Measurements from ENCODE around the gene DUOXA2.
A peak's percentile ranks its signal among the peaks of the same experiment; 100 is the strongest.

Gene DUOXA2

DNA sequence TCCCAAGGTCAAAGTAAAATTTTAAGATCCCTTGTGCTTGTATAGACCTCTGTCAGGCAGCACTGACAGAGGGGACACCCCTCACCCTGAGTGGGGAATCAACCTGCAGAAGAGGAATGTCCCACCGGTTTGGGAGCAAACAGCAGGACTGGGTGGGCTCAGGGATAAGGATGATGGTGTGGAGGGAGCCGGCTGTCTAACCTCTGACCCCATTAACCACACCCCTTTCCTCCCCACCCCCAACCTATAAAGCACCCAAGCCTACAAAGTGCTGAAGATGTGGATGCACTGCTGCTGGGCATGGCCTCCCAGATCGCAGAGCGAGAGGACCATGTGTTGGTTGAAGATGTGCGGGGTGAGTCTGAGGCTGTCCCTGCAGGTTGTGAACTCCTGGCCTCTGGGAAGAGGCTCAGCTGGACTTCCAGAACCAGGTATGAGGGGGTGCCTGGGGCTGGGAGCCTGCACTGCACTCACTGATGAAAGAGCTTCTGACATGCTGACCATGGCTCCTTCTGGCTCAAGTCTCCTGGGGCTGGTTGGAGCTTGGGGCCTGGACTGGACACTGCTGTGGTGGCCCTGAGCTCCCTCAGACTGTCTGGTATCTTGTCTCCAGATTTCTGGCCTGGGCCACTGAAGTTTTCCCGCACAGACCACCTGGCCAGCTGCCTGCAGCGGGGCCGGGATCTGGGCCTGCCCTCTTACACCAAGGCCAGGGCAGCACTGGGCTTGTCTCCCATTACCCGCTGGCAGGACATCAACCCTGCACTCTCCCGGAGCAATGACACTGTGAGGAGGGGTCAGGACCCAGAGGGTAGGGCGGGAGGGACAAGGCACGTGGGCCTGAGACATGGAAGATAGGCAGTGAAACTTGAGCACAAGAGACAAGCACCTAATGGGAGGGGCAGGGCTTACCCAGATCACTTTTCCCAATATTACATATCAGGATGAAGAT lies 25.0 kb downstream of the DUOXA2 start:
- DNase-seq: no peak

DNA sequence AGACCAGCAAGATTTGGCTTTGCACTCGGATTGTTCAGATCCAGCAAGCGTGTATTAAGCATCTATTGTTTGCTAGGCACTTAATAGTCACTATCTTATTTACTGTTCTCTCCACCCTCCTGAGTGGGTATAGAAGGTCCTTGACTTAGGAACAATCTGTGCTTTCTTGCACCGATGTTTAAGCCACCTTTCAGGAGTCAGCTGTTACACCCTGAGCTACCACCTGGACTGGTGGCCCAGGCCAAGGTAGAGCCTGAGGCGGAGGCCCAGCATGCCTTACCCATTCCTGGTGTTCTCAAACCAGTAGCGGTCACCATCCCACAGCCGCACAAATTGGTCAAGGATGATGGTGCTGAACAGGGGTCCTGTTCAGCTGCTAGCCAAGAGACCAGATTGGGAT lies 25.6 kb downstream of the DUOXA2 start:
- DNase-seq: no peak

DNA sequence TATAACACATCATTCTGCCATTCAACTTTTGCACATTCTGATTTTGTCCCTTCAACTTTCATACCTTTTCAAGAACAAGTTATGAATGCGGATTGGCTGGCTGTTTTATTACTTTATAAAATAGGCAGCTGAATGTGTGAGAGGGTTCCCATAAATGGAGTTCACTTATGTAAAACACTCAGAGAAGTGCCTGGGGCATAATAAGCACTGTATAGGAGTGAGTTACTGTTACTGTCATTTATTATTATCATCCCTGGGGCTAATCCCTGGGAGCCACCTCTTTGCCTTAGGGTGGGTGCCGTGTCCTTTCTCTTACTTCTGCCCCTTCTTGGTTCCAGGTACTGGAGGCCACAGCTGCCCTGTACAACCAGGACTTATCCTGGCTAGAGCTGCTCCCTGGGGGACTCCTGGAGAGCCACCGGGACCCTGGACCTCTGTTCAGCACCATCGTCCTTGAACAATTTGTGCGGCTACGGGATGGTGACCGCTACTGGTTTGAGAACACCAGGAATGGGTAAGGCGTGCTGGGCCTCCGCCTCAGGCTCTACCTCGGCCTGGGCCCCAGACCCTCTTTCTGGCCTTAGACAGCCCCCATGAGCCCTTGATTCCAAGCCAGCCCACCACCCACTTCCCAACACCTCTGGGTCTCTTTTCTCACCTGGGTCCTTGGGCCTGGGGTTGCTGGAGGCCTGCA lies 26.6 kb downstream of the DUOXA2 start:
- DNase-seq: no peak

DNA sequence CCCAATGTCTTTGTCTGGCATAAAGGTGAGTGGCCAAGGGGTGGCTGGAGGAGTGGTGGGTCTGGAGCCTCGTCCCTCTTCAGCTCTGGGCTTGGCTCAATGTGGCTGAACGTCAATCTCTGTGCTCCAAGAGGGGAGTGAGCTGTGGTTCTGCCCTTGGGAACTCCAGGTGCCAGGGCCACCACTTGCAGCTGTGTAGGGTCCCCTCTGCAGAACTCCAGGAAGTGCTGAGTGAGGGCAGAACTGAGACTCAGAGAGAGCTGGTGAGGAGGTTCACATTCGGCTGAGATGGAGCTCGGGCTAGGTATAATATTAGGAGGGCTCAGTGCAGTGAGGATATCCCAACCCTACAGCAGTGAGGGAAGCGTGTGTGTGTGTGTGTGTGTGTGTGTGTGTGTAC lies 27.3 kb downstream of the DUOXA2 start:
- no peak for DNase-seq

DNA sequence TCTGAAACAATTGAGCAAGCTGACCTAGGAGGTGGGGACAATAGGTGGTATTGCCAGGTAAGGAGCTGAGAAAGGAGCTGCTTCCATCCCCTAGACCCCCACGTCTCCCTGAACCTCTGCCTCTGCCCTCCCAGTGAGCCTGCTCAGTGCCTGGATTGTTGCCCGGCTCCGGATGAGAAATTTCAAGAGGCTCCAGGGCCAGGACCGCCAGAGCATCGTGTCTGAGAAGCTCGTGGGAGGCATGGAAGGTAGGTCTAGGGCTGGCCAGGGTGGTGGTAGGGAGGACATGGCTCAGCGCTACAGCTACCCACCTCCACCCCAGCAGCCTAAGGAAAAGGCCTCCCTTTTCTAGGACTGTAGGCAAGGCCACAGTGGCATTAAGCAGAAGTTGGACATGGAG lies 28.9 kb downstream of the DUOXA2 start:
- DNase-seq: no peak

DNA sequence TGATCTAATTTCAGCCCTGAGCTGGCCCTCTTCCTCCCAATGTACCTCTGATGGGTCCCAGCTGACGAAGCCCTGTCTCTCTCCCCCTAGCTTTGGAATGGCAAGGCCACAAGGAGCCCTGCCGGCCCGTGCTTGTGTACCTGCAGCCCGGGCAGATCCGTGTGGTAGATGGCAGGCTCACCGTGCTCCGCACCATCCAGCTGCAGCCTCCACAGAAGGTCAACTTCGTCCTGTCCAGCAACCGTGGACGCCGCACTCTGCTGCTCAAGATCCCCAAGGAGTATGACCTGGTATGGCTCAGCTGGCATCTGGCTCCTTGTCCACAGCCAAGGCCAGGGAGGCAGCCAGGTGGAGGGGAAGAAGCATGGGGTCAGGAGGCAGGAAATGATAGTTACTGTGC lies 29.8 kb downstream of the DUOXA2 start:
- DNase-seq: no peak

DNA sequence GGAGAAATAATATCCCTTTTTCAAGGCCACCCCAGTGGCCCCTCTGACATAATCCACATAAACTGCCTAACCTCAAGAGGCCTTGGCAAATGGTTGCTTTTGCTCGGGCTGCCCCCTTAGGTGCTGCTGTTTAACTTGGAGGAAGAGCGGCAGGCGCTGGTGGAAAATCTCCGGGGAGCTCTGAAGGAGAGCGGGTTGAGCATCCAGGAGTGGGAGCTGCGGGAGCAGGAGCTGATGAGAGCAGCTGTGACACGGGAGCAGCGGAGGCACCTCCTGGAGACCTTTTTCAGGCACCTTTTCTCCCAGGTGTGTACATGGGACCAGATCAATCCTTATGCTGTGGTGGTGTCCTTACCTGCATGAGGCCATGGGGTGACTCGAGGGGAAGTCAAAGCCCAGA lies 30.6 kb downstream of the DUOXA2 start:
- DNase-seq: no peak

DNA sequence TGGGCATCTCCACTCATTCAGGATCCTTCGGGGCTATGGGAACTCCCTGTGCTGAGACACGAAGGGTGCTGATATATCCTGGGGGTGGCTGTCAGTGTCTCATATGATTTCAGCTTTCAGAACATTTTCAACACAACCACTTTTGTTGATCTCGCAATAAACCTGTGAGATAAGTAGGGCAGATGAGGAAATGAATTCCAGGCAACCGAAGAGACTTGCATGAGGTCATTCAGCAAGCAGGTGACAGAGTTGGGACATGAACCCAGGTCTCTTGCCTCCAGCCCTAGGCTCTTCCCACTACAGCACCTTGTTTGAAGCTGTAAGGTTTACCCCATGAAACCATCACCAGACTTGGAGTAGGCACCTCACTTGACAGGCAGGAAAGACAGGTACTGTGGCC lies 32.3 kb downstream of the DUOXA2 start:
- DNase-seq: no peak

DNA sequence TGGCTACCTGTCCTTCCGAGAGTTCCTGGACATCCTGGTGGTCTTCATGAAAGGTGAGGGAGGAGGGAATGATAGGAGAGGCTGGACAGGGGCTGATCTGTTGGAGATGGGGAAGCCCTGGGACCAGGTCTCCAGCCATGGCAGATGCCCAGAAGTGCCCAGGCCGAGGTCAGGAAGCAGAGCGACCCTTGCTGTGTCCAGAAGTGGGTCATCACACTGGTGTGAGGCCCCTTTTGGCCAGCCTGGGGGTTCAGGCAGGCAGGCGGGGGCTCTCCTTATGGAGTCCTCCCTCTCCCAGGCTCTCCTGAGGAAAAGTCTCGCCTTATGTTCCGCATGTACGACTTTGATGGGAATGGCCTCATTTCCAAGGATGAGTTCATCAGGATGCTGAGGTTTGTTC lies 33.5 kb downstream of the DUOXA2 start:
- no peak for DNase-seq

DNA sequence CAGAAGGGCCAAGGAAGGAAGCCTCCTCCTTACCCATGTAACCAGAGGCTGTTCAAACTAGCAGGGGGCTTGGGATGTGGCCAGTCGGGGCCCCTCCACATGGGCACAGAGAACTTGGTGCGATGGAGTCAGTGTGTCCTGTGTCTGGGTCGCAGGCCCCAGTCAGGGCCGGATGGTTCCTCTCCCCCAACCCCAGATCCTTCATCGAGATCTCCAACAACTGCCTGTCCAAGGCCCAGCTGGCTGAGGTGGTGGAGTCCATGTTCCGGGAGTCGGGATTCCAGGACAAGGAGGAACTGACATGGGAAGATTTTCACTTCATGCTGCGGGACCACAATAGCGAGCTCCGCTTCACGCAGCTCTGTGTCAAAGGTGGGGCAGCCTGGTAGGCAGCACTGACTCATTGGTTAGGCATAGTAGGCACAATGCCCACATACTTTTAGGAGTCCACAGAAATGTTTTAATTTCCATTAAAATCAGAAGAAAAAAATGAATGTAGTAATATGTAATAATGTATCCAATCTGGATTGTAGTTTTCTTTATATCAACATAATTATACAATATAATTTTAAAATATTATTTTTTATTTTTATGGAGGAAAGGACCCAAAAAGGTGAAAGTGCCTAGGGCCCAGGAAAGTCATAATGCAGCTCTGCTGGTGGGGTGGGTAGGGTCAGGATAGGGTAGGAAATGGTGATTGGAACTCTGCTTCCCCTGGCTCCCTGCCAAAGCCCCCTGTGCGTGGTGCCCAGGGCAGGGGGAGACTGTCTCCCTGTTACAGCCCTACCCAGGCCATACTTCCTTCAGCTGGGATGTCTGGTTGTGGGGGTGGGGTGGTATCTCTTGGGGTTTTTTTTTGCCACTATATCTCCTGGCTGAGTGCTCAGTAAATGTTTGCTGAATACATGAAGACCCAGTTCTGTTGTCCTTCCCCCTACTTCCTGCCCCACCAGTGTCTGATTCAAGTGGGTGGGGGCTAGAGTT lies 34.2 kb downstream of the DUOXA2 start:
- DNase-seq: no peak

DNA sequence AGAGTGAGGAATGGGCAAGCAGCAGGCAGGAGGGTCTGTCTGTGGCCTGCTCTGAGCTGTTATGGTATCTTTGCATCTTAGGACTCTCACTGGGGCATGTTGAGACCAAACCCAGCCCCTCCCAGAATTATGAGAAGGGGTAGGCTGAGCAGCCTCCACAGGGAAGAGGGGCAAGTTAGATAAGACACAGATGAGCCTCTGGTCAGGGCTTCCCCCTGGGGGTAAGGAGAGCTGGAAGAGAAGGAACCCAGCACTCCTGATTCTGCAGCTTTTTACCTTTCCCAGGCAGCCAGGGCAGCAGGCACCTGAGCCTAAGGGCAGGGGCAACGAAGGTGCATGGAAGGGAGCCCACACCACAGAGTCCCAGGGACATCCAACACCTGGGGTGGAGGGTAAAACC lies 34.9 kb downstream of the DUOXA2 start:
- no peak for DNase-seq

DNA sequence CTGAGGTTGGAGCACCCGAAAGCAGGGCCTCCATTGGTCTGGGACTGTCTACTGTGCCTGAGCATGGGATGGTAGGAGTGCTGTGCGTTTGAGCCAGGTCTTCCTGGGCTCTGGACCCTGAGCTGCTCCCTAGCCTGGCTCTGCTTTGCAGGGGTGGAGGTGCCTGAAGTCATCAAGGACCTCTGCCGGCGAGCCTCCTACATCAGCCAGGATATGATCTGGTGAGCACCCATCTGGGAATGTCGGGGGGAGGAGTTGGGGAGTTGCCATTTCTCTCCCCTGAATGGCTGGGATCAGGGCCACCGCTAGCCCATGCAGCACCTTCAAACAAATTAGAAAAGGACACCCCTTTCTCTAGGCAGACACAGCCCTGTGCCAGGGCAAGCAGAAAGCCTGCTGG lies 36.4 kb downstream of the DUOXA2 start:
- DNase-seq: no peak

DNA sequence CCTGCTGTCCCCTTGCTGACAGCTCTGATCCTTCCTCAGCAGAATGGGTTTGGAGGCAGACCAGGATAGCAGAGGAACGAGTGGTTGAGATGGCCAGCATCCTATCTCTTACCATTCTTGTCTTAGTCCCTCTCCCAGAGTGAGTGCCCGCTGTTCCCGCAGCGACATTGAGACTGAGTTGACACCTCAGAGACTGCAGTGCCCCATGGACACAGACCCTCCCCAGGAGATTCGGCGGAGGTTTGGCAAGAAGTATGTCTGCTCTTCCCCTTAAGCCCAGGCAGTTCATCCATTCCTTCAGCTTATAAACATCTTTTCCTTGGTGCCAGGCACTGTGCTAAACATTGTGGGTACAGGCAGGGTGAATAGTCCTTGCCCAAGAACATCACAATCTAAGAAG lies 36.9 kb downstream of the DUOXA2 start:
- DNase-seq: no peak

DNA sequence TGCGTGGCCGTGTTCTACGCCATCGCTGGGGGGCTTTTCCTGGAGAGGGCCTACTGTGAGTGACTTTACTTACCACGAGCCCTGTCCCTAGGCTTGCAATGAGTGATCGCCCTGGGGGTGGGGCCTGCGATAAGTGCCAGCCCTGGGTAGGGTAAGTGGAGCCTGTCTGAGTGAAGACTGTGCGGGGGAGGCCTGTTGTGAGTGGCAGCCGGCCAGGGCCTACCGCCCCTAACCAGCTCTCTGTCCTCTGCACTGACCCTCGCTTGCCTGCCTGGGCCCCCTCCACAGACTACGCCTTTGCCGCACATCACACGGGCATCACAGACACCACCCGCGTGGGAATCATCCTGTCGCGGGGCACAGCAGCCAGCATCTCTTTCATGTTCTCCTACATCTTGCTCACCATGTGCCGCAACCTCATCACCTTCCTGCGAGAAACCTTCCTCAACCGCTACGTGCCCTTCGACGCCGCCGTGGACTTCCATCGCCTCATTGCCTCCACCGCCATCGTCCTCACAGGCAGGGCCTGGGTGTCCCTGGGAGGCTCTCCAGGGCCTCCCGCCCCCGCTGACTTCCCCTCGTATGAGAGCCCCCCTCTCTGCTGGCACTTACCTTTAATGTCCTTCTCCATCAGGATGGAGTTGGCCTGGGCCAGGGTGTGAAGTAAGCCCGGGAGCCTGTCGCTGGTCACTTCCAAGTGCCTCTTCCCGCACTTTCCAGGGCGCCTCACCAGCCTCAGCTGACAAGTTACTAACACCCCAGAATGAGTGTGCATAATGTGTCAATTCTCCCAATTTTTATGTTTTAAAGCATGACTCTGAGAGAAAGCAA lies 38.1 kb downstream of the DUOXA2 start:
- no peak for DNase-seq

DNA sequence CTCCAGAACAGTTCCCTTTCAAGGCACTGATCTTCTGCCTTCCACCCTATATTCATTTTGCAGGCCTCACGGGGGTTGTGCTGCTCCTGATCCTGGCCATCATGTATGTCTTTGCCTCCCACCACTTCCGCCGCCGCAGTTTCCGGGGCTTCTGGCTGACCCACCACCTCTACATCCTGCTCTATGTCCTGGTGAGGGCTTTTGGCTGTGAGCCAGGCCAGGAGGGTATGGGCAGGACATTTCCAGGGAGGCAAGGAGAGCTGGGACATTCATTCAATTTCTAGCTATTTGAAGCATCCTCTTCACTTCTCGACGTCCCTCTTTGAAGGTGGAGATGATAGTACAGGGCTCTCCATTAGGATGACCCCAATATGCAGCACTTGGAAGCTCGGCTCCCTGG lies 41.6 kb downstream of the DUOXA2 start:
- no peak for DNase-seq

DNA sequence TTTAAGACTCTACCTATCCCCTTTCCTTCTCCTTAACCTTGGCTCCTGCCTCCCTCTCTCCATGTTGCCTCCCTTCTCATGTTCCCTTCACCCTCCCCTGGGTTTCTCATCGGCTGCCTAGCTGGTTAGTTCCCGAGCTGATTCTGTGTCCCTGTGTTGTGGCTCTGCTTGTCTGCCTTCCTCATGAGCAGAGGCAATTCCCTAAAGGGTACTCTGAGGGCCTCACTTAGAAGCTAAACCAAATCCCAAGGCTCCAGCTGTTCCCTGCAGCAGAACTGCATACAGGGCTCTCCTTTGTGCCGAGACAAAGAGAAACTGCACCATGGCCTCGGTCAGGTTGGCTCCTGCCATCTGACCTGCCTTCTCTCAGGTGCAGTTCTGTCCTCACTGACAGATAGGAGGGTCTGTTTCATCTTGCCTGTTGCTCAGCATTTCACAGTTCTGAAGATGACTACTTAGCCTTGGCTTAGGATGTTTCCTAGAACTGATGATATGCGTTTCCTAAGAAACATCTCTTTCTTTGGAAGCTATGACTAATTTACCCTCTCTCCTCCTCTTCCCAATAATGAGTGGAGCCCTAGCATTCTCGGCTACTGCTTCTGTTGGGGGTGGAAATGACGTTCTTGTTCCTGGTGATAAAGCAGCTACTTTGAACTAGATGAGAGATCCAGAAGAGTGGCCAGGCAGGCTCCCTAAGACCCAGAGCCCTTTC lies 42.8 kb downstream of the DUOXA2 start:
- no peak for DNase-seq

DNA sequence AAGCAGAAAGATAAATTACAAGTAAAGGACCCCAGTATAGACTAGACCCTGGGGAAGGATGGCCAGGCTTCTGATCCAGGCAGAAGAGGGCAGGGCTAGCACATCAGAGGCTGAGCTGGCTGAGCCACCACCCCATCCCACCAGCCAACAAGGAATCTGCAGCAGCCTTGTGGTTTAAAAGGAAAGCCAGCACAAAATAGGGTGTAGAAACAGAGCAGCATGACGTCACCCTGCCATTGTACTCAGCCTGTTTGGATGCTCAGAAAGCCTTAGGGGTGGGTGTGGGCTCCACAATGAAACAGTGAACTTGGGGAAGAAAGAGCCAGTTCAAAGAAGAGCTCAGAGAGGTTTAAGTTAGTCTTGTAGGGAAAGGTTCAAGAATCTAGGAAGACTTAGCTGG lies 43.8 kb downstream of the DUOXA2 start:
- DNase-seq: peak; percentile 57

DNA sequence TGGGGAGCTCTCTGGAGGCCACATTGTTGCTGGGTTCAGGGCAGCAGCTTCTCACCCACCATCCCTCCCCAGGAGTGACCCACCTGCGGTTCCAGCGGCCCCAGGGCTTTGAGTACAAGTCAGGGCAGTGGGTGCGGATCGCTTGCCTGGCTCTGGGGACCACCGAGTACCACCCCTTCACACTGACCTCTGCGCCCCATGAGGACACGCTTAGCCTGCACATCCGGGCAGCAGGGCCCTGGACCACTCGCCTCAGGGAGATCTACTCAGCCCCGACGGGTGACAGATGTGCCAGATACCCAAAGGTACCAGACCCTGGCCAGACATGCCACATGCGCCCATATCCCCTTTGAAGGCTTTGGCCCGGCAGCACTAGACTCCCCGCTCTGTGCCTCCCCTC lies 47.5 kb downstream of the DUOXA2 start:
- DNase-seq: no peak

DNA sequence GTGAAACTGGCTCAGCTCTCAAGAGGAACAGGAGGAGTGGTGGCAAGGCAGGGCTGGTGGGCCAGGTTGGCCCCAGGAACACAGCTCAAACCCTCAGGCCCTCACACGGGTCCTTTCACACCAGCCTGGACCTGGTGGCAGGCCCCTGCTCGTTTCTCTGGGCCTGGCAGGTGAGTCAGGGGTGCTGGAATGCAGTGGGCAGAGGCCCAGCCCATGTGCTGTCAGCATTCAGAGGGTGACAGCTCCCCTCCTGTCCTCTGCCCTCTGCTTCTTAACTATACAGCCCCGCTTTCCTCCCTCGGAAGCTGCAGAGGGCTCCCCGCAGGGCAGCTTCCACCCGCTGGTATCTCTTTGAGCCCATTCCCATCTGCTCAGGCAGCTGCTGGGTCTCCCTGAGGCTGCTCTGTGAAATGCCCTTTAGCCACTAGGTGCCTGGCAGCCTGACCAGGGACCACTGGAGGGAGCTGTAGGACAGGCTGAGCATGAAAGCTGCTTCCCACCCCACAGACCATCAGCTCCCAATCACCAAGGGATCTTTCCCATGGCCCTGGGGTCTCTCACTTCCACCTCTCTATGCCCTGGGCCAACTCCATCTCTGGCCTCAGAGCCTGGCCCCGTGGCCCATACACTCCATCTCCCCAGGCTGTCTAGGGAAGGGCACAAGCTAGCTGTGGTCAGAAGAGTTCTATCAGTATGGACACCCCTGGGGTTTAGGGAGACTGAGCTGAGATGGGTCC lies 48.8 kb downstream of the DUOXA2 start:
- DNase-seq: peak; percentile 92

DNA sequence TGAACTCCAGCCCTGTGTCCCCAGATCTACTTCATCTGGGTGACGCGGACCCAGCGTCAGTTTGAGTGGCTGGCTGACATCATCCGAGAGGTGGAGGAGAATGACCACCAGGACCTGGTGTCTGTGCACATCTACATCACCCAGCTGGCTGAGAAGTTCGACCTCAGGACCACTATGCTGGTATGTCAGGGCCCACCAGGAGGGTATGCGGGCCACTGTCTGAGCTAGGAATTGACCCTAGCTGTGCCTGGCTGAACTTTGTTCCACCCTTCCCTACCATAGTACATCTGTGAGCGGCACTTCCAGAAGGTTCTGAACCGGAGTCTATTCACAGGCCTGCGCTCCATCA lies 49.4 kb downstream of the DUOXA2 start:
- DNase-seq: no peak

DNA sequence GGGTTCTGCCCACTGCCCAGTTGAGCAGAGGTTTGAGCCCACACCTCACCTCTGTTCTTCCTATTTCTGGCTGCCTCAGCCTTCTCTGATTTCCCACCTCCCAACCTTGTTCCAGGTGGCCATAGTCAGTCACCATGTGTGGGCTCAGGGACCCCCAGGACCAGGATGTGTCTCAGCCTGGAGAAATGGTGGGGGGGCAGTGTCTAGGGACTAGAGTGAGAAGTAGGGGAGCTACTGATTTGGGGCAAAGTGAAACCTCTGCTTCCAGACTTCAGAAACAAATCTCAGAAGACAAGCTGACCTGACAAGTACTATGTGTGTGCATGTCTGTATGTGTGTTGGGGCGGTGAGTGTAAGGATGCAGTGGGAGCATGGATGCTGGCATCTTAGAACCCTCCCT lies 50.8 kb downstream of the DUOXA2 start:
- no peak for DNase-seq
